ENCODE measurements around the gene LYPD6B.

DNA sequence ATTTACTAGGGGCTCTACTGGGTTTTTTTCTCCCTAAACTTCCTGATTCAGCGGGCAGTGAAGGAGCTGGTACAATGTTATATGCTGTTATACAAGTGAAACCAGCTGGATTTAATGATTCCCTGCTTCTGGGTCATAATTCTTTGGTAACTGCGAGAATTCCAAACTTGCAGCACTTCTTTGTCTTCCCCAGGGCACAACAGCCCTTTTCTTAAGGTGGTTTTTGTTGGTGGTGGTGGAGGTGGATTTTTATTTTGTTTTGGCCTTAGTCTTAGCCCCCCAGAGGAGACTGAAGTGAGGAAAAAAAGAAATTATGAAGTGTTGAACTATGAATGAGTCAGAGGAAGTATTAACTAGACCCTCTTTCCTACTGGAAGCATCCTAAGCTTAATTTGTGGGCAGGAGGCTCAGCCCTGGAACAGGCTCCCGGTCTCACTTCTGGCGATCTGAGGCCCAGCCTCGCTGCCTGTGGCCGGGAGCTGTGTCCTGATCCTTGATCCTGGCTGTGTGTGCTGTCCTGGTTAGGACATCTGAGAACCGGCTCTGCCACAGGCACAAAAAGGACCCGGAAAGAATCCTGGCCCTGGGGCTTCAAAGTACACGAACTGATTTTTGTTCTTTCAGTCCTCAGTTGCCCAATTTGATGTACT lies 141.9 kb downstream of the LYPD6B start:
- TF ChIP-seq POLR2AphosphoS5 (IDR thresholded peaks at IDR 0.05; ENCODE audit: borderline replicate concordance, low read depth, low read length) (no peak), EZH2 (IDR thresholded peaks at IDR 0.05) (no peak)
